ENCODE measurements around the gene TSEN34.
A peak's percentile ranks its signal among the peaks of the same experiment; 100 is the strongest.
"Not testable (repeated sequence)": the region's sequence is repeated elsewhere in the genome, so short reads cannot be mapped to it uniquely, and the experiment has no call there.

Gene TSEN34

DNA sequence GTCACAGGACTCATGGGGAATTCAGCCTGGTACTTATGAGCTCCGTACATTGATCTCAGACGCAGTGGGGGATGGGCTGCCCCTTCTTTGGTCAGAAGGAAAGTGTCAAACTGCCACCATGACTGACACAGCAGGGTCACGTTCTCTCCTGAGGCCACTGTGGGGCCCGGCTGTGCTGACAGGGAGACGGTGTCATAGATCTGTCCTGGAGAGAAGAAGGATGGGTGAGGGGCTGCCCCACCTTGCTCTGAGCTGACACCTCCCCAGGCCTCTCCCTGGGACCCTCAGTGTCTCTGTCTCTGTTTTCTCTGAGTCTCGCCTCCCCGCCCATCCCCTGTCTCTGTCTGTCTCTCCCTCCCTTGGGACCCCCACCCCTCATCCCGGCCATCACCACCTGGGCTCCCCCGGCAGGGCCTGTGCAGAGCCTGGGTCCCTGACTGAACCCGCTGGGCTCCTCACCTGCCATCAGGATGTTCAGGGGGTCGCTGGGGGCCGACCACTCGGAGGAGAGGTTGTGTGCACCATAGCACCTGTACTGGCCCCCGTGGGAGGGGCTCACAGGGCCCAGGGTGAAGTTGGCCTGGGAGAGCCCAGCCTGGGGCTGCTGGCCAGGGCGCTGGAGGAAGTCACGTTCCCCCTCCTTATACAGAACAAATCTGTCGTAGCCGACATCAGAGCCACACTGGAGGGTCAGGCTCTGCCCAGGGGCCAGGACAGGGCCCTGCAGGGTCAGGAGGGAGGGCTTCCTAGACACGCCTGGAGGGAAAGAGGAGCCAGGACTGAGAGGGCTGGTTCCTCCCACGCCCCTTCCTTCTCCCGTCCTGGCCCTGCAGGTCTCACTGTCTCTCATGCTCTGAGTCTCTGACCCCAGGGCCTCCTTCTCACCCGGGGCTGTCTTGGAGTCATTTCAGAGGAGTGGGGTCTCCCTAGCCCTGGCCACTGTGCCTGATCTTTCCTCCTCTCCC, 49.5 kb downstream of the TSEN34 start:
- not testable (repeated sequence) for DNase-seq

DNA sequence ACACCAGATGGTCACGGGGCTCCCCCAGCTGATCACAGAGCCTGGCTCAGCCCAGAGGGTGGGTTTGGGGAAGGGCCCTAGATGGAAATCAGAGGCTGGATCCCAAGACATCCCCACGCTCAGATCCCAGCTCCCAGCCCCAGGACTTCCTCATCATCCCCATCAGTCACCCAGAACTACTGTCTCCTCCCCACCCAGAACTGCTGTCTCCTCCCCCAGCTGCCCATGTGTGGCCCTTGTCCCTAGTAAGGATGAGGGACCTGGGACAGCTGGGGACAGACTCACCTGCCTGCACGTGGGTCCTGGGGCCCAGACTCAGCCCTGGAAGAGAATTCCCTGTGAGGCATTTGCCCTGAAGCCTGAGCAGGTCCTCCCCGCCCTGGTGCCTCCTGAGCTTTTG, 51.1 kb downstream of the TSEN34 start:
- DNase-seq, result not testable (repeated sequence)

DNA sequence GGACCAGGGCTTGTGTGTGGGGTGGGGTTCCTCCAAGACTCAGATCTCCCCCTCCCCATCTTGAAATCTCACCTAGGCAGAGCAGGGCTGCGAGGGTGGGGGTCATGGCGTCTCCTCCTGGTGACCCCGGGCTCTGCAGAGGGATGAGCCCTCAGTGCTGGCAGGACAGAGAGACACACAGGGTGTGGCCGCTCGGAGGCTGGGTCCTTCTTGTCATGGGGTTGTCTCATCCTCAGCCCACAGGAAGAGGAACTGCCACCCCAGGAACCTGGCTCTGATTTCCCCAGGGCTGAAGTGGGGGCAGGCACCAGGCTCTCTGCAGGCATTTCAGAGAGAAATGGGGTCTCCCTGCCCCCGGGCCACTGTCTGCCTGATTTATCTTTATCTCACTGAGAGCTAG, 51.5 kb downstream of the TSEN34 start, which contains the start of gene LILRA6:
Gene LILRA6, minus strand, starts transcription at position 145 of the 400 bp plus-strand sequence.
- DNase-seq, result not testable (repeated sequence)

DNA sequence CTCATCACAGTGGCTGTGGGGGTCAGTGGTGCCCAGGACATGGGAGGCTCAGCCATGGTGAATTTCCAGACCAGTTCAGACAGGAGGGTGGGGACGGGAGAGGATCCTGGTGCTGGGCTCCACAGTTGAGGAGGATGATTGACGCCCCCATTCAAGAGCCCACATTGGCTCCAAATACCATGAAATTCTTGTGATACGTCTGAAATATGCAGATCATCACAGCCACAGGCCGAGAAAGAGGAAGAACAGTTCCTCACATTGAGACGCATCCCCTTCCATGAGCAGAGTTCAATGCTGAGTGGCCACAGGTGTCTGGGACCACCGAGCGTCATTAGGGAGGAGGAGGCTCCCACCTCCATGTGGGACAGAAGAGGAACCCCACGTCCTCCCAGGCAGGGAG, 52.7 kb downstream of the TSEN34 start:
- DNase-seq, result peak; percentile 27

All from GDM1 (cell line).